Panc1 (cell line): ENCODE data around the gene CCNK. TPM values are rescaled to one million over a fixed set of nuclear protein-coding genes. Genes with fewer than 3 reads are reported as not detected.
A peak's percentile ranks its signal among the peaks of the same experiment; 100 is the strongest.

Experiments
- ATAC-seq: fragments of 200-7000 bp; cut with Tn5 transposase; 2 replicates; pipeline ENCODE4 v1.9.1; 2020; ENCODE audit warnings: mild to moderate bottlenecking, moderate library complexity
- BruUV-seq: library from RNA; stranded (reverse); fragments of 400-500 nt; replicated peaks from 2 replicates; lab custom pipeline; 2021; lab: Mats Ljungman, UMichigan
- CTCF ChIA-PET: fragments of 300-600 bp; sonication (Branson Sonifier 250); formaldehyde crosslinking; loops from one replicate; lab custom pipeline; 2022; ENCODE audit warnings: antibody characterized with exemption; lab: Charles Lee
- POLR2A ChIA-PET: fragments of 300-600 bp; sonication (Branson Sonifier 250); formaldehyde crosslinking; loops from one replicate; lab custom pipeline; 2022; ENCODE audit warnings: antibody characterized with exemption; lab: Charles Lee
- DNase-seq: peaks from one replicate; pipeline ENCODE4 v3.0.0-alpha.2; 2010; ENCODE audit warnings: low read depth, low spot score
- H3K27ac ChIP-seq: 2 replicates; pipeline ENCODE4 v1.5.1; 2011; ENCODE audit warnings: mild to moderate bottlenecking, low read length, inconsistent platforms
- H3K27me3 ChIP-seq: fragments of 200-500 bp; sonication (Bioruptor generic); 2 replicates; pipeline ENCODE4 v1.6.0; 2014; ENCODE audit warnings: low read length, inconsistent platforms; ENCODE audit not compliant: control insufficient read depth, insufficient read depth
- H3K36me3 ChIP-seq: fragments of 200-500 bp; sonication (Bioruptor generic); 2 replicates; pipeline ENCODE4 v1.5.1; 2014; ENCODE audit warnings: inconsistent platforms, mild to moderate bottlenecking, low read length, moderate library complexity; ENCODE audit not compliant: control insufficient read depth, insufficient read depth
- H3K4me1 ChIP-seq: 2 replicates; pipeline ENCODE4 v1.5.1; 2011; ENCODE audit warnings: inconsistent platforms, mild to moderate bottlenecking, low read length, moderate library complexity; ENCODE audit not compliant: control insufficient read depth, insufficient read depth
- H3K4me3 ChIP-seq, 2 experiments: 2 replicates each; pipeline ENCODE4 v1.5.1; 2011 to 2012; ENCODE audit warnings: low read depth in 2 of 2, low read length in 2 of 2, mild to moderate bottlenecking in 2 of 2, inconsistent platforms in 1 of 2, moderate library complexity in 1 of 2
- H3K9me3 ChIP-seq: fragments of 200-500 bp; sonication (Bioruptor generic); 2 replicates; pipeline ENCODE4 v1.5.1; 2014; ENCODE audit warnings: low read depth, mild to moderate bottlenecking, inconsistent platforms, low read length, moderate library complexity; ENCODE audit not compliant: control insufficient read depth, insufficient read depth
- CTCF ChIP-seq: fragments of 450-650 bp; IDR thresholded peaks from 2 replicates; pipeline ENCODE4 v1.5.1; 2017; ENCODE audit warnings: mild to moderate bottlenecking
- POLR2AphosphoS5 ChIP-seq: IDR thresholded peaks from 2 replicates; pipeline ENCODE4 v1.6.1; 2012; ENCODE audit warnings: mild to moderate bottlenecking, low read depth, low read length, moderate library complexity
- REST ChIP-seq, 2 experiments: IDR thresholded peaks; 2 replicates each; pipeline ENCODE4 v1.6.1; 2011 to 2012; ENCODE audit warnings: low read depth in 2 of 2, control low read depth in 1 of 2, low read length in 1 of 2, mild to moderate bottlenecking in 1 of 2, moderate library complexity in 1 of 2; ENCODE audit not compliant: insufficient read depth in 1 of 2
- SIN3A ChIP-seq: IDR thresholded peaks from 2 replicates; pipeline ENCODE4 v1.6.1; 2012; ENCODE audit warnings: low read depth, mild to moderate bottlenecking, low read length, moderate library complexity, borderline replicate concordance; ENCODE audit not compliant: insufficient read depth
- TCF7L2 ChIP-seq: IDR thresholded peaks from 2 replicates; pipeline ENCODE4 v1.6.1; 2011; ENCODE audit warnings: mild to moderate bottlenecking, low read depth, low read length, inconsistent platforms
- in situ Hi-C: cut with HindIII; loops from 2 replicates; pipeline ENCODE4 v1.10.0; 2016; ENCODE audit warnings: low sequenced_read_pairs, low pct_unique_long_range_greater_than_20kb
- intact Hi-C: fragments of 100-400 bp; cut with micrococcal nuclease; formaldehyde crosslinking; loops from one replicate; pipeline ENCODE4 v1.10.0; 2022; ENCODE audit not compliant: unreplicated experiment
- total RNA-seq: library from RNA; stranded (reverse); gene quantifications from one replicate; pipeline ENCODE4 v1.2.1, GENCODE V29; 2021; ENCODE audit not compliant: unreplicated experiment

CCNK gene
- total RNA-seq, 1 experiment from 2014 or later = 47.8 TPM

GRCh38 chr14:99519931-99520421, 38.8 kb downstream of the CCNK start:
- TF ChIP-seq REST (IDR thresholded peaks at IDR 0.05; ENCODE audit: insufficient read depth in 1 of 2, low read depth in 2 of 2, low read length in 1 of 2) (no peak), SIN3A (no peak), TCF7L2 (no peak), POLR2AphosphoS5 (no peak), CTCF (no peak)
- in situ Hi-C loops = no loop called here

GRCh38 chr14:99520571-99521081, 39.4 kb downstream of the CCNK start:
- ChIA-PET CTCF (no interaction called here), POLR2A (no interaction called here)
- in situ Hi-C loops (no loop called here), intact Hi-C loops (no loop called here)
- DNase-seq (no peak), ATAC-seq (no peak)
- BruUV-seq = no TSS peak
- Histone ChIP-seq H3K27me3 (no peaks in the 10 kb centered on the region), H3K27ac (peak overlapping the region; percentile 61), H3K4me1 (peaks cover 64% of the 10 kb centered on the region), H3K4me3 (no peak overlapping the region), H3K9me3 (no peaks in the 10 kb centered on the region), H3K36me3 (no peaks in the 10 kb centered on the region)
- TF ChIP-seq CTCF (no peak), TCF7L2 (no peak), POLR2AphosphoS5 (no peak), REST (IDR thresholded peaks at IDR 0.05; ENCODE audit: insufficient read depth in 1 of 2, low read depth in 2 of 2, low read length in 1 of 2) (no peak), SIN3A (no peak)

More at GRCh38 chr14:99519931-99520421, 38.8 kb downstream of the CCNK start:
- CTCF ChIA-PET = interaction anchor here (0.9 kb wide), 1 partner anchor 109 kb away, joined by 3 read pairs; no protein-coding TSS in a partner anchor
- H3K4me1 ChIP-seq = peaks cover 58% of the 10 kb centered on the region
- no peak overlapping the region for H3K4me3 ChIP-seq
- POLR2A ChIA-PET = no interaction called here
- no peaks in the 10 kb centered on the region for H3K9me3 ChIP-seq
- no peak overlapping the region for H3K27ac ChIP-seq
- ATAC-seq (no peak), DNase-seq (no peak)
- BruUV-seq = TSS peak; percentile 40
- H3K27me3 ChIP-seq = no peaks in the 10 kb centered on the region
- intact Hi-C loops = loop anchor here (2.0 kb wide), 1 partner anchor 109 kb away; no protein-coding TSS in a partner anchor
- no peaks in the 10 kb centered on the region for H3K36me3 ChIP-seq
